Mesenchymal stem cell (in vitro differentiated cells and primary cell): ENCODE measurements around the gene MERTK.
"Not testable (repeated sequence)": the region's sequence is repeated elsewhere in the genome, so short reads cannot be mapped to it uniquely, and the experiment has no call there.

ENCODE experiments used
- DNase-seq: peaks from one replicate; pipeline ENCODE4 v3.0.0-alpha.2; 2013
- H2AFZ ChIP-seq: one replicate; pipeline ENCODE4 v1.6.1; 2013; ENCODE audit warnings: low read depth, mild to moderate bottlenecking, control low read depth, inconsistent platforms, low read length, moderate library complexity
- H2AK5ac ChIP-seq: 2 replicates; pipeline ENCODE4 v1.6.1; 2013; ENCODE audit warnings: low read length, moderate library complexity, mild to moderate bottlenecking, inconsistent platforms; ENCODE audit not compliant: severe bottlenecking
- H2BK120ac ChIP-seq: one replicate; pipeline ENCODE4 v1.6.1; 2013; ENCODE audit warnings: low read depth, mild to moderate bottlenecking, inconsistent platforms, low read length, moderate library complexity
- H2BK12ac ChIP-seq, 2 experiments: one replicate each; pipeline ENCODE4 v1.6.1; 2013; ENCODE audit warnings: inconsistent platforms in 2 of 2, low read length in 2 of 2, mild to moderate bottlenecking in 2 of 2, moderate library complexity in 2 of 2, control low read depth in 1 of 2
- H2BK15ac ChIP-seq: one replicate; pipeline ENCODE4 v1.6.1; 2013; ENCODE audit warnings: mild to moderate bottlenecking, low read depth, inconsistent platforms; ENCODE audit not compliant: poor library complexity, severe bottlenecking
- H2BK5ac ChIP-seq: 2 replicates; pipeline ENCODE4 v1.6.1; 2013; ENCODE audit warnings: low read depth, mild to moderate bottlenecking, low read length, control low read depth, inconsistent platforms; ENCODE audit not compliant: poor library complexity, severe bottlenecking
- H3K14ac ChIP-seq, 2 experiments: one replicate each; pipeline ENCODE4 v1.6.1; 2013; ENCODE audit warnings: inconsistent platforms in 2 of 2, low read length in 2 of 2, control low read depth in 1 of 2, mild to moderate bottlenecking in 1 of 2, moderate library complexity in 1 of 2
- H3K18ac ChIP-seq, 2 experiments: one replicate each; pipeline ENCODE4 v1.6.1; 2013; ENCODE audit warnings: inconsistent platforms in 2 of 2, low read length in 2 of 2, control low read depth in 1 of 2, low read depth in 1 of 2, mild to moderate bottlenecking in 1 of 2
- H3K23ac ChIP-seq, 2 experiments: one replicate each; pipeline ENCODE4 v1.6.1; 2013; ENCODE audit warnings: inconsistent platforms in 2 of 2, low read length in 2 of 2, mild to moderate bottlenecking in 2 of 2, moderate library complexity in 2 of 2, control low read depth in 1 of 2
- H3K27ac ChIP-seq: 2 replicates; pipeline ENCODE4 v1.5.1; 2013; ENCODE audit warnings: mild to moderate bottlenecking, moderate library complexity, low read length, control low read depth, inconsistent platforms; ENCODE audit not compliant: poor library complexity, severe bottlenecking
- H3K27me3 ChIP-seq, 2 experiments: 2 replicates each; pipeline versions ENCODE4 v1.6.1 to v1.7.0; 2013; ENCODE audit warnings: low read length in 2 of 2, mild to moderate bottlenecking in 2 of 2, moderate library complexity in 2 of 2, control low read depth in 1 of 2, inconsistent platforms in 1 of 2; ENCODE audit not compliant: control insufficient read depth in 1 of 2, insufficient read depth in 1 of 2
- H3K36me3 ChIP-seq, 2 experiments: 2 replicates each; pipeline versions ENCODE4 v1.6.1 to v1.7.0; 2013; ENCODE audit warnings: low read length in 2 of 2, control low read depth in 1 of 2, inconsistent platforms in 1 of 2, low read depth in 1 of 2, mild to moderate bottlenecking in 1 of 2; ENCODE audit not compliant: insufficient read depth in 2 of 2, control insufficient read depth in 1 of 2
- H3K4ac ChIP-seq, 2 experiments: one replicate each; pipeline ENCODE4 v1.6.1; 2013; ENCODE audit warnings: inconsistent platforms in 2 of 2, low read length in 2 of 2, mild to moderate bottlenecking in 2 of 2, moderate library complexity in 2 of 2, control low read depth in 1 of 2, low read depth in 1 of 2
- H3K4me1 ChIP-seq: 2 replicates; pipeline ENCODE4 v1.6.1; 2013; ENCODE audit warnings: low read depth, low read length, control low read depth; ENCODE audit not compliant: control insufficient read depth, insufficient read depth
- H3K4me2 ChIP-seq: 2 replicates; pipeline ENCODE4 v1.6.1; 2013; ENCODE audit warnings: low read length, mild to moderate bottlenecking, inconsistent platforms; ENCODE audit not compliant: poor library complexity, severe bottlenecking
- H3K4me3 ChIP-seq, 2 experiments: 2 replicates each; pipeline versions ENCODE4 v1.5.1 to v1.7.0; 2013; ENCODE audit warnings: low read length in 2 of 2, mild to moderate bottlenecking in 2 of 2, control low read depth in 1 of 2, low read depth in 1 of 2; ENCODE audit not compliant: insufficient read depth in 1 of 2
- H3K79me1 ChIP-seq: replicated peaks from 2 replicates; pipeline ENCODE4 v1.6.1; 2013; ENCODE audit warnings: mild to moderate bottlenecking, control low read depth, low read length, inconsistent platforms; ENCODE audit not compliant: poor library complexity, severe bottlenecking
- H3K9ac ChIP-seq: 2 replicates; pipeline ENCODE4 v1.7.0; 2013; ENCODE audit warnings: mild to moderate bottlenecking, low read length, moderate library complexity
- H3K9me3 ChIP-seq: 2 replicates; pipeline ENCODE4 v1.7.0; 2013; ENCODE audit warnings: mild to moderate bottlenecking, low read length; ENCODE audit not compliant: control insufficient read depth
- H4K8ac ChIP-seq: one replicate; pipeline ENCODE4 v1.6.1; 2013; ENCODE audit warnings: inconsistent platforms, mild to moderate bottlenecking, low read length, moderate library complexity
- H4K91ac ChIP-seq: one replicate; pipeline ENCODE4 v1.6.1; 2013; ENCODE audit warnings: mild to moderate bottlenecking, low read length, inconsistent platforms
- WGBS: methylation state at CpG from one replicate; pipeline ENCODE4 v1.1.7; 2013; ENCODE audit warnings: mixed read lengths; 5-methylcytosine and 5-hydroxymethylcytosine counted together

The MERTK gene

DNA sequence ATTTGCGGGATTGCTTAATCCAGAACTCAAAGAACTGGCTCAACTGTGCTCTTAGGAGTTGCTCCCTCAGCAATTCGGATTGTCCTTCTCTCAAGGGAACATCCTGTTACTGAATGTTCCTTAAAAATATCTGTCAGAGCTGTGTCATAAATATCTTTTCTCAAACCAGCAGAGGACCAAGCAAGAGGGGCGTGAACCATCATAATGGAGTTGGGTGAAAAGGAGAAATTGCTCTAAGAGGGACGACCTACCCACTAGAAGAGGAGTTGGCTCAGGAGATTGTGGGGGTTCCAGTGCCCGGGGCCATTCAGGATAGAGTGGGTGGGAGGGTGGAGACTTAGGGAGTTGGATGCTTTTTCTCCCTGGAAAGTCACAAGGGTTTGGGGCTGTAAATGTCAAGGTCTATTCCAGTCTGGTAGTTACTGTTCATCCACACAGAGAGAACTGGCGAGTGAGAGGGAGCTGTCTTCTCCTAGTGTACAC, 59.5 kb downstream of the MERTK start:
- Histone ChIP-seq H3K27me3 (peaks cover 0 to 31% of the 10 kb centered on the region in 2 experiments), H3K9me3 (no peaks in the 10 kb centered on the region), H2BK5ac (no peak overlapping the region), H3K4me3 (no peak overlapping the region), H2BK12ac (peak overlapping the region in 1 of 2 experiments; percentile 39), H3K14ac (no peak overlapping the region), H2BK120ac (no peak overlapping the region), H2AFZ (no peak overlapping the region), H3K9ac (no peak overlapping the region), H4K8ac (no peak overlapping the region), H3K4ac (no peak overlapping the region), H2BK15ac (no peak overlapping the region), H3K4me2 (no peak overlapping the region), H3K36me3 (peaks cover 0 to 11% of the 10 kb centered on the region in 2 experiments), H4K91ac (no peak overlapping the region), H3K23ac (no peak overlapping the region), H3K18ac (no peak overlapping the region), H3K79me1 (peaks cover 29% of the 10 kb centered on the region), H3K4me1 (no peaks in the 10 kb centered on the region), H3K27ac (no peak overlapping the region), H2AK5ac (no peak overlapping the region)
- WGBS = 60% methylated on average over 6 of the region's 6 CpGs
- DNase-seq = no peak

DNA sequence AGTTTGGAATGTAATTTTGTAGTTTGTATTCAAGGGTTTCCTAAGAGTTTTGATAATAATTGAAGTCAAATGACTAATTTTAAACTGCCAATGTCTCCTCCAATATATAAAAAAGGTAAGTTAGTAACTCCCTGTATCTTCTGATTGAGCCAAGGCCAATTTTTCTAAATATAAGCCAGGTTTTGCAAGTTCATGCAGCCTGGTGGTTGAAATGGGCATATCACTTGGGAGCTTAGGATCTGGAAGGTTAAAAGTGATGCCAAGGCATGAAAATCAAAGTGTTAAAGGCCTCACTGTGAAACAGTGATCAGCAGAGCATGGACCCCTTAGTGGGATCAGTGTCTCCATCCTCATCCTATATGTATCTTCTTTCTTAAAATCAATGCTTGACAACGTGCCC, 60.5 kb downstream of the MERTK start:
- Histone ChIP-seq H4K91ac (no peak overlapping the region), H3K9me3 (no peaks in the 10 kb centered on the region), H3K27ac (no peak overlapping the region)

DNA sequence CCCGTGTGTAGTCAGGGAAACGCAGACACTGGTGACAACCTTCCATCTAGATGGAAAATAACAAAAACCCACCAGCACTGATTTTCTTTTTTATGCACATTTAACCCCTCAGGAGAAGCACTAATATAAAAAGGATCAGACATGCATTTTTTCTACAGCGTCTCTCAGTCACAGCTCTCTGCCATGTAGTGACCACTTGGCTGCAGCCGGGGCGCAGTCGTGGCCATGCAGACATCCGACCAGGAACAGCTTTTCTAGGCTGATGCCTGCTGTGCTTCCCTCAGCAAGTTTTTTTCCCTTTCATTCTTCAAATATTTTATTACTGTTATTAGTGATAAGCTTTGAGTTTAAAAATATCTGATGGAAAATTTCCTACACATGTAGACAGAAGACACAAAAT, 63.3 kb downstream of the MERTK start:
- 97% methylated on average over 7 of the region's 7 CpGs for WGBS
- Histone ChIP-seq H2BK5ac (no peak overlapping the region), H3K9me3 (no peaks in the 10 kb centered on the region)

More for the DNA sequence above, 60.5 kb downstream of the MERTK start:
- Histone ChIP-seq H3K9ac (no peak overlapping the region), H3K4me1 (peaks cover 2% of the 10 kb centered on the region), H2AFZ (no peak overlapping the region), H2BK120ac (no peak overlapping the region), H2AK5ac (no peak overlapping the region), H3K4ac (no peak overlapping the region), H3K4me3 (no peak overlapping the region), H2BK5ac (no peak overlapping the region), H2BK15ac (no peak overlapping the region), H3K27me3 (peaks cover 0 to 31% of the 10 kb centered on the region in 2 experiments), H3K36me3 (peaks cover 0 to 6% of the 10 kb centered on the region in 2 experiments), H3K79me1 (peaks cover 26% of the 10 kb centered on the region), H2BK12ac (no peak overlapping the region), H3K4me2 (no peak overlapping the region), H3K14ac (no peak overlapping the region), H3K23ac (no peak overlapping the region), H4K8ac (no peak overlapping the region), H3K18ac (no peak overlapping the region)
- WGBS = 100% methylated on average over 1 of the region's 1 CpG
- DNase-seq = no peak

DNA sequence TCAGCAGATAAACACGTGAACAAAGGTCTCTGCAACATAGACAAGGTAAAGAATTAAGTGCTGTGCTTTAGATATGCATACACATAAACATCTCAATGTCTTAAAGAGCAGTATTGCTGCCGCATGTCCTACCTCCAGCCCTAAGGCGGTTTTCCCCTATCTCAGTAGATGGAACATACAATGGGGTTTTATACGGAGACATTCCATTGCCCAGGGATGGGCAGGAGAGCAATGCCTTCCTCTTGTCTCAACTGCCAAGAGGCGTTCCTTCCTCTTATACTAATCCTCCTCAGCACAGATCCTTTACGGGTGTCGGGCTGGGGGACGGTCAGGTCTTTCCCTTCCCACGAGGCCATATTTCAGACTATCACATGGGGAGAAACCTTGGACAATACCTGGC, 64.7 kb downstream of the MERTK start:
- H4K91ac ChIP-seq, H3K27ac ChIP-seq, H3K4me2 ChIP-seq, H2AFZ ChIP-seq, H3K14ac ChIP-seq, H4K8ac ChIP-seq, H2AK5ac ChIP-seq, H2BK15ac ChIP-seq, H3K4me1 ChIP-seq, H3K4ac ChIP-seq, H3K9me3 ChIP-seq, H3K23ac ChIP-seq, H2BK12ac ChIP-seq, H2BK120ac ChIP-seq, H3K9ac ChIP-seq, H3K18ac ChIP-seq, DNase-seq, H3K4me3 ChIP-seq, H2BK5ac ChIP-seq: not testable (repeated sequence)
- peaks cover 28% of the 10 kb centered on the region for H3K79me1 ChIP-seq
- H3K27me3 ChIP-seq = peaks cover 0 to 28% of the 10 kb centered on the region in 2 experiments
- 94% methylated on average over 4 of the region's 9 CpGs for WGBS
- H3K36me3 ChIP-seq = peaks cover 0 to 14% of the 10 kb centered on the region in 2 experiments

More for the DNA sequence above, 63.3 kb downstream of the MERTK start:
- H3K27ac ChIP-seq = no peak overlapping the region
- H3K4ac ChIP-seq = no peak overlapping the region
- no peak overlapping the region for H3K4me2 ChIP-seq
- no peak overlapping the region for H3K4me3 ChIP-seq
- peaks cover 4% of the 10 kb centered on the region for H3K4me1 ChIP-seq
- no peak overlapping the region for H2BK12ac ChIP-seq
- H2BK120ac ChIP-seq = no peak overlapping the region
- H3K36me3 ChIP-seq = peaks cover 0 to 7% of the 10 kb centered on the region in 2 experiments
- no peak for DNase-seq
- no peak overlapping the region for H2BK15ac ChIP-seq
- no peak overlapping the region for H3K9ac ChIP-seq
- H4K91ac ChIP-seq = no peak overlapping the region
- peaks cover 26% of the 10 kb centered on the region for H3K79me1 ChIP-seq
- H4K8ac ChIP-seq = no peak overlapping the region
- H3K14ac ChIP-seq = no peak overlapping the region
- H2AK5ac ChIP-seq = no peak overlapping the region
- H2AFZ ChIP-seq = no peak overlapping the region
- no peak overlapping the region for H3K23ac ChIP-seq
- H3K18ac ChIP-seq = no peak overlapping the region
- peaks cover 0 to 36% of the 10 kb centered on the region in 2 experiments for H3K27me3 ChIP-seq
